ENCODE results near the gene GIPC1. TPM values are rescaled to one million over a fixed set of nuclear protein-coding genes. Genes with fewer than 3 reads are reported as not detected.
A peak's percentile ranks its signal among the peaks of the same experiment; 100 is the strongest.

GIPC1 gene
- total and polyA plus RNA-seq, 2 of the 4 experiments (the other 2 are of a cell fraction), result 74.2 to 133 TPM

DNA sequence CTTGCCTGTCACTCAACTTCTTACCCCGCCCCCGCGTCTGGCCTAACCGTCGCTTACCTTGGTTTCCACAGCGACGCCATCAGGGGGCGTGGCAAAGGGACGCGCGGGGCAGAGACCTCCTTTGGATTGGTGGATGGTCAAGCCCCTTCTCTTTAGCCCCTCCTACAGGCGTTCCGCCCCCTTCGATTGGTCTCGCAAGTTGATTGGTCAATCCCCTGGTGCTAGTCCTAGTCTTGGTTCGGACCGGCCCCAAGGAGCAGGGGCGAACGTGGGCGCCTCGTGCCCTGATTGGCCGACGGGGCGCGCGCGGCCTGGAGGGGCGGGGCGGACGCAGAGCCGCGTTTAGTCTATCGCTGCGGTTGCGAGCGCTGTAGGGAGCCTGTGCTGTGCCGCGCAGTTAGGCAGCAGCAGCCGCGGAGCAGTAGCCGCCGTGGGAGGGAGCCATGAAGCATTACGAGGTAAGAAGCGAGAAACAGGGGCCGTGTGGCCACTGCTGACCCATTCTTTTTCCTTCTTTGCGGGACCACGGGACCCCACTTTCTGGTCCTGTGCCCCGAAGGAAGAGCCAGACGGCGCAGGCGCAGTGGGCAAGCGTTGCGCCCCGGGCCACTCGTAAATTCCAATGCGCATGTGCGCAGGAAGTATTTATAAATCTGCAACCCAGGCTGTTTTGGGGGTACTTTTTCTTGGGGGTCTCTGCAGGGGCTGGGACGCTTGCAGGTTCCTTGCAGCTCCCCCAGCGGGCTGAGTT lies 33.5 kb upstream of the GIPC1 start, which contains the start of gene TECR:
TECR (plus strand) TSS at position 341 of the 751 bp plus-strand sequence; CDS start at position 444, 103 bp downstream.
- Histone ChIP-seq H3K23ac (ENCODE audit: low read depth, low read length) (peak within 1 kb of the TSS; percentile 77; the same call in 1 of the 2 replicates), H2AK9ac (replicated peaks; ENCODE audit: low read depth, low read length, poor library complexity) (peak within 1 kb of the TSS; percentile 87), H4K20me1 (ENCODE audit: insufficient read depth, low read length) (peaks cover 3% of the 10 kb centered on the region; the same call in 1 of the 2 replicates), H3K56ac (ENCODE audit: extremely low read depth, insufficient read depth, low read length) (peak within 1 kb of the TSS; percentile 47), H3K4me1 (ENCODE audit: control insufficient read depth, insufficient read depth, low read length) (peaks cover 2% of the 10 kb centered on the region; the same call in 1 of the 2 replicates), H3K36me3 (ENCODE audit: control insufficient read depth, insufficient read depth, low read length) (no peaks in the 10 kb centered on the region), H2AK5ac (ENCODE audit: low read depth, low read length) (peak within 1 kb of the TSS; percentile 34; the same call in 1 of the 2 replicates), H2AFZ (replicated peaks; ENCODE audit: low read length, poor library complexity) (peak within 1 kb of the TSS; percentile 97), H3K79me1 (ENCODE audit: low read depth in 1 of 2, low read length in 2 of 2) (peaks cover 10 to 36% of the 10 kb centered on the region in 2 experiments; a peak in 3 of 4 replicates), H4K5ac (ENCODE audit: low read depth, low read length) (peak within 1 kb of the TSS; percentile 69), H3K9me1 (ENCODE audit: insufficient read depth, low read length) (peaks cover 5% of the 10 kb centered on the region; the same call in 1 of the 2 replicates), H3K27me3 (ENCODE audit: control insufficient read depth, insufficient read depth, low read length) (no peaks in the 10 kb centered on the region), H4K91ac (ENCODE audit: insufficient read depth, low read depth, low read length) (peak within 1 kb of the TSS; percentile 10; the same call in 1 of the 2 replicates), H3K27ac (ENCODE audit: insufficient read depth, low read length) (peak within 1 kb of the TSS; percentile 78), H2BK5ac (ENCODE audit: low read depth, low read length, poor library complexity, severe bottlenecking) (peak within 1 kb of the TSS; percentile 60), H3K4me3 (ENCODE audit: insufficient read depth, low read depth, low read length) (peak within 1 kb of the TSS; percentile 80), H3K18ac (ENCODE audit: low read depth, low read length) (peak within 1 kb of the TSS; percentile 14; the same call in 1 of the 2 replicates), H3K14ac (replicated peaks; ENCODE audit: low read depth, low read length) (peak within 1 kb of the TSS; percentile 66), H2BK20ac (ENCODE audit: low read depth, low read length) (no peak within 1 kb of the TSS), H4K8ac (ENCODE audit: low read depth in 2 of 2, low read length in 2 of 2) (peak within 1 kb of the TSS; percentile 9 to 82; a peak in 3 of 4 replicates), H3K9ac (ENCODE audit: low read depth, low read length) (peak within 1 kb of the TSS; percentile 89), H3K4ac (ENCODE audit: low read depth, low read length) (peak within 1 kb of the TSS; percentile 73), H2BK120ac (ENCODE audit: low read depth, low read length) (0 out of 2 replicates have a peak within 1 kb of the TSS, but pooled peaks have one; percentile 13), H3K9me3 (ENCODE audit: control insufficient read depth, insufficient read depth, low read length) (no peaks in the 10 kb centered on the region), H2BK15ac (ENCODE audit: low read depth, low read length) (peak within 1 kb of the TSS; percentile 25; the same call in 1 of the 3 replicates), H3K4me2 (ENCODE audit: low read depth, low read length) (peak within 1 kb of the TSS; percentile 92)
- peak; percentile 99 for ATAC-seq (ENCODE audit: low read depth)
- CTCF ChIA-PET, result no interaction called here
- in situ Hi-C loops (cut with MboI; ENCODE audit: low sequenced_read_pairs), result no loop called here
- intact Hi-C loops (cut with micrococcal nuclease), result no loop called here
- POLR2A ChIA-PET (ENCODE audit: unreplicated experiment), result no interaction called here
- peak; percentile 100 for DNase-seq
- TF ChIP-seq SMC3 (IDR thresholded peaks at IDR 0.05; ENCODE audit: low read depth, low read length) (no peak), MAZ (IDR thresholded peaks at IDR 0.05; ENCODE audit: borderline replicate concordance, low read depth, low read length) (peak; percentile 67; the same call in 1 of the 2 replicates), POLR2A (IDR thresholded peaks at IDR 0.05; ENCODE audit: low read depth, low read length) (peak; percentile 93), BHLHE40 (IDR thresholded peaks at IDR 0.05; ENCODE audit: low read depth, low read length) (no peak), MXI1 (IDR thresholded peaks at IDR 0.05; ENCODE audit: borderline replicate concordance, low read depth, low read length) (peak; percentile 45; the same call in 1 of the 2 replicates), CEBPB (IDR thresholded peaks at IDR 0.05; ENCODE audit: low read depth, low read length) (peak; percentile 70), MAFK (IDR thresholded peaks at IDR 0.05; ENCODE audit: low read depth, low read length) (peak; percentile 65)
- TF ChIP-seq, protein P1, sequence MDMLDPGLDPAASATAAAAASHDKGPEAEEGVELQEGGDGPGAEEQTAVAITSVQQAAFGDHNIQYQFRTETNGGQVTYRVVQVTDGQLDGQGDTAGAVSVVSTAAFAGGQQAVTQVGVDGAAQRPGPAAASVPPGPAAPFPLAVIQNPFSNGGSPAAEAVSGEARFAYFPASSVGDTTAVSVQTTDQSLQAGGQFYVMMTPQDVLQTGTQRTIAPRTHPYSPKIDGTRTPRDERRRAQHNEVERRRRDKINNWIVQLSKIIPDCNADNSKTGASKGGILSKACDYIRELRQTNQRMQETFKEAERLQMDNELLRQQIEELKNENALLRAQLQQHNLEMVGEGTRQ (IDR thresholded peaks at IDR 0.05; ENCODE audit: low read depth, low read length), result peak; percentile 60
- WGBS, 2 experiments (ENCODE audit: extremely low coverage in 2 of 2, insufficient read length in 1 of 2), result 1% methylated on average over 29 of the region's 59 CpGs; no CpG with 5 or more reads in 1 of the 2 experiments
- BruUV-seq (replicated peaks), result no TSS peak
- dilution Hi-C loops (cut with HindIII; ENCODE audit: low sequenced_read_pairs, unreplicated experiment), result no loop called here
